Smooth muscle cell of the brain vasculature (primary cell): ENCODE measurements around the gene SEC24D.

Experiments used
- DNase-seq: peaks from one replicate; pipeline ENCODE4 v3.0.0-alpha.2; 2012; ENCODE audit warnings: low read depth, low spot score

SEC24D gene

GRCh38 chr4:118718511-118719170 lies 117.3 kb downstream of the SEC24D start:
- no peak for DNase-seq

- no peak for DNase-seq
These were observed 119.6 kb downstream of the SEC24D start for GRCh38 chr4:118716304-118716703.

DNA sequence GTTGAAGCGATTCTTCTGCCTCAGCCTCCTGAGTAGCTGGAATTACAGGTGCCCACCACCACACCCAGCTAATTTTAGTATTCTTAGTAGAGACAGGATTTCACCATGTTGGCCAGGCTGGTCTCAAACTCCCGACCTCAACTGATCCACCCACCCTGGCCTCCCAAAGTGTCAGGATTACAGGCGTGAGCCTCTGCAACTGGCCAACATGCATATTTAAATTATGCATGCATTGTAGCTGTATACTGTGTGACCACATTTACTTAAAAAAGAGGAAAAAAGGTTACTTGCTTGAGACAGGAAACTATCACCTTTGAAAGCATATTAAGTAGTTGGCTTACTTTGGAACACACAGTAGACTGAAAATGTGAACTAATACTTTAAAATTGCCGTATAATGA lies 121.2 kb downstream of the SEC24D start:
- no peak for DNase-seq

DNA sequence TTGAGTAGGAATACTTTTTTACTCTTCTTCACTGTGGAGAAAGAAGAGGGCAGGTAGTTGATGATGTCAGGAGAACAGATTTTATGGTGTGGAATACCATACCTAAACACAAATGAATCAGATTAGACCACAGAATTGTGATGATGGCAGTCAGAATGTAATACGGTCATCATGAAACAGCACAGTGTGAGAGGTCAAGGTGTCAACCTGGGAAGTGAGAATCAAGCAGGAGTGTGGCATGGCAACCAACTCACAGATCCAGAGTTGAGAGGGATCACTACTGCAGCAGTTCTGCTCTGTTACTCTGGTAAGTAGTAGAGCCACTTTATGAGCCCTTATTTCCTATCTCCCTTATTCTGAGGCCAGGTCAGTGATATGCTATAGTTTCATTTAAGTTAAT lies 123.1 kb downstream of the SEC24D start:
- DNase-seq = no peak

DNA sequence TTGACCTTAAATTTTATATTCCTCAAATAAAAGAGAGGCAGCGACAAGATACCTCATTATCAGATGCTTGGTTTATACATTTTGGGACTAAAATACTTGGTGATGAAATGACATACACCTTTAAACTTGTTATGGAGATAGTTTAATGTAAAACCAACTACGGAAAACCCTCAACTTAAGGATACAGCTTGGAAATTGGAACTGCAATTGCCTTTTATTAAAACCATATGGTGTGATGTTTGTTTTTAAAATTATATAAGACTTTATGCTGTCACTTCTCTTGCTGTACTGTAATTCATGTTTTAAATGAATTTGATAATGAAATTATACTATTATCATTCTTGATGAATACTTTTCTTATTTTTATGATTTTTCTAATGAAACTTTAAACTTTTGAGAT lies 124.9 kb downstream of the SEC24D start:
- no peak for DNase-seq

- DNase-seq = no peak
These were observed 132.8 kb downstream of the SEC24D start for GRCh38 chr4:118703118-118703517.

DNA sequence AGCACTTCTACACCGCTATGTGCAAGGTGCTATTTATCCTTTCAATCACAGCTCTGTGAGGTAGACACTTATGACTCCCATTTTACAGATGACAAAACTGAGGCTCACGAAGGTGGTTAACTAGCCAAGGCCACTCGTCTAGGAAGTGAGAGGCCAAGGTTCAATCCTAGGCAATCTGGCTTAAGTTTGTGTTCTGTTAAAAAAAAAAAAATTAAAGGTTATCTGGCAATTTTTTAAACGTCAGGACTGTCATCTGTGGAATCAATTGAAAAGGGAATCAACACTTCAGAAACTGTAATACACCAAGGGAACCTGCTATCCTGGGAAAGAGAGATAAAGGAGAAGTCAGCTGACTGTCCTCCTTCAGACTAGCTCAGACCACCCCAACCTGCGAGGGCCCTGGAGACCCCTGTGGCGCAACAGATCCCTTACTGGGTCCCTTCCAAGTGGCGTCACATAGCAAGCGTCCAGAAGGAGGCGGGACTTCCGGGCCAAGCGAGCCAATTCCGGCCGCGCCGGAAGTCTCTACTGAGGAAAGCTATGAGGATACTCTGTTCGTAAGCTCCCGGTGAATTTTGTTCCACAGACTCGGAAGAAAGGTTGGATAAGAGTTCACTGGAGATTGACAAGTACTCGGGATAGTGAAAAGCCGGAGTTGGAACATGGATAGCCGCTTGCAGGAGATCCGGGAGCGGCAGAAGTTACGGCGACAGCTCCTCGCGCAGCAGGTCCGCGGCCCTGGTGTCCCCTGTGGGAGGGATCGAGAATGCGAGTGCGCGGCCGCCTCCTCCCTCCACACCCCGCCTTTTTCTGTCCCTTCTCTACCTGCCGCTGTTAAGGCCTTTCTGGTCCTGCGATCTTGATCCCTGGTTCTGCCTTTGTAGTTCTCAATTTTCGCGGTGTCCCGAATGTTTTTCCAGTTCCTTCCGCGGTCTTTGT lies 150.8 kb downstream of the SEC24D start, which contains the start of gene METTL14:
Gene METTL14, plus strand, starts transcription at position 520 of the 939 bp plus-strand sequence. Its CDS starts 143 bp downstream, at position 663.
- peak; percentile 86 for DNase-seq

GRCh38 chr4:118683513-118683912 lies 152.4 kb downstream of the SEC24D start:
- DNase-seq = no peak

GRCh38 chr4:118682928-118683327 lies 153.0 kb downstream of the SEC24D start:
- no peak for DNase-seq

- no peak for DNase-seq
These were observed 155.1 kb downstream of the SEC24D start for GRCh38 chr4:118680808-118681207.

DNA sequence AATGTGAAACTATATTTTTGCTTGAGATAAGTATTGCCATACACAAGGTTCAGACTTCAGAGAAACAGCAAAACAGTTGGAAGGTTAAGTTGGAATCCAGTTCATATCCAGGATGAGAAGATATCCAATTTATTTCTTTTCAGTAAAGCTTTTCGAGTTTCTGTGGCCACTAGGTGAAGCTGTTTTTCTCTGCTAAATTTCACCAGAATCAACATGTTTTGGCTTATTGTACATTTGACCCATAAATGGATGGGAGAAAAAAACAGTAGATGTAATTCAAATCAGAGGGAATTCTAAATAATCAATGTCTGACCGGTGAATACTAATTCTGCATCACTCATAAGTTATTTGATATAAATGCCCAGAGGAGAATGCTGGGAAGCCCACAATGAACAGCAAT lies 159.8 kb downstream of the SEC24D start:
- DNase-seq = no peak
